ENCODE results near the gene ACVR1.

GRCh38 chr2:157871415-157871814 is 4.7 kb downstream of the ACVR1 start:
- TF ChIP-seq, protein P1, sequence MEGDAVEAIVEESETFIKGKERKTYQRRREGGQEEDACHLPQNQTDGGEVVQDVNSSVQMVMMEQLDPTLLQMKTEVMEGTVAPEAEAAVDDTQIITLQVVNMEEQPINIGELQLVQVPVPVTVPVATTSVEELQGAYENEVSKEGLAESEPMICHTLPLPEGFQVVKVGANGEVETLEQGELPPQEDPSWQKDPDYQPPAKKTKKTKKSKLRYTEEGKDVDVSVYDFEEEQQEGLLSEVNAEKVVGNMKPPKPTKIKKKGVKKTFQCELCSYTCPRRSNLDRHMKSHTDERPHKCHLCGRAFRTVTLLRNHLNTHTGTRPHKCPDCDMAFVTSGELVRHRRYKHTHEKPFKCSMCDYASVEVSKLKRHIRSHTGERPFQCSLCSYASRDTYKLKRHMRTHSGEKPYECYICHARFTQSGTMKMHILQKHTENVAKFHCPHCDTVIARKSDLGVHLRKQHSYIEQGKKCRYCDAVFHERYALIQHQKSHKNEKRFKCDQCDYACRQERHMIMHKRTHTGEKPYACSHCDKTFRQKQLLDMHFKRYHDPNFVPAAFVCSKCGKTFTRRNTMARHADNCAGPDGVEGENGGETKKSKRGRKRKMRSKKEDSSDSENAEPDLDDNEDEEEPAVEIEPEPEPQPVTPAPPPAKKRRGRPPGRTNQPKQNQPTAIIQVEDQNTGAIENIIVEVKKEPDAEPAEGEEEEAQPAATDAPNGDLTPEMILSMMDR (IDR thresholded peaks at IDR 0.05) = no peak
- no peak for TF ChIP-seq ZFX (IDR thresholded peaks at IDR 0.05; ENCODE audit: borderline replicate concordance)

Data from 22Rv1 (cell line).